Parathyroid adenoma (tissue), 2 donors: ENCODE data around the gene FBLN7.
"Not testable (repeated sequence)": the region's sequence is repeated elsewhere in the genome, so short reads cannot be mapped to it uniquely, and the experiment has no call there.

Experiments
- H2AFZ ChIP-seq: fragments of 300-600 bp; sonication (generic); one replicate; pipeline ENCODE4 v1.7.0; 2017; ENCODE audit warnings: antibody characterized with exemption, mild to moderate bottlenecking
- H3K27ac ChIP-seq: fragments of 300-600 bp; sonication (generic); one replicate; pipeline ENCODE4 v1.7.0; 2017
- H3K27me3 ChIP-seq: fragments of 300-600 bp; sonication (generic); one replicate; pipeline ENCODE4 v1.7.0; 2017; ENCODE audit warnings: low read length; ENCODE audit not compliant: control insufficient read depth, insufficient read depth
- H3K36me3 ChIP-seq: fragments of 300-600 bp; sonication (generic); one replicate; pipeline ENCODE4 v1.7.0; 2017; ENCODE audit warnings: low read length; ENCODE audit not compliant: control insufficient read depth, insufficient read depth
- H3K4me1 ChIP-seq: fragments of 300-600 bp; sonication (generic); one replicate; pipeline ENCODE4 v1.7.0; 2017; ENCODE audit warnings: control low read depth
- H3K4me2 ChIP-seq: fragments of 300-600 bp; sonication (generic); one replicate; pipeline ENCODE4 v1.7.0; 2017; ENCODE audit warnings: low read length
- H3K4me3 ChIP-seq: fragments of 300-600 bp; sonication (generic); one replicate; pipeline ENCODE4 v1.7.0; 2017; ENCODE audit warnings: low read depth, low read length
- H3K79me2 ChIP-seq: fragments of 300-600 bp; sonication (generic); one replicate; pipeline ENCODE4 v1.7.0; 2017; ENCODE audit warnings: control low read depth
- H3K9ac ChIP-seq: fragments of 300-600 bp; sonication (generic); one replicate; pipeline ENCODE4 v1.7.0; 2017; ENCODE audit warnings: mild to moderate bottlenecking
- H3K9me3 ChIP-seq: fragments of 300-600 bp; sonication (generic); one replicate; pipeline ENCODE4 v1.7.0; 2017; ENCODE audit warnings: low read length; ENCODE audit not compliant: control insufficient read depth
- CTCF ChIP-seq: fragments of 300-600 bp; sonication (generic); IDR thresholded peaks from one replicate; pipeline ENCODE4 v1.7.0; 2017; ENCODE audit warnings: antibody characterized with exemption, mild to moderate bottlenecking
- donor health status: primary hyperparathyroidism.

Gene FBLN7

DNA sequence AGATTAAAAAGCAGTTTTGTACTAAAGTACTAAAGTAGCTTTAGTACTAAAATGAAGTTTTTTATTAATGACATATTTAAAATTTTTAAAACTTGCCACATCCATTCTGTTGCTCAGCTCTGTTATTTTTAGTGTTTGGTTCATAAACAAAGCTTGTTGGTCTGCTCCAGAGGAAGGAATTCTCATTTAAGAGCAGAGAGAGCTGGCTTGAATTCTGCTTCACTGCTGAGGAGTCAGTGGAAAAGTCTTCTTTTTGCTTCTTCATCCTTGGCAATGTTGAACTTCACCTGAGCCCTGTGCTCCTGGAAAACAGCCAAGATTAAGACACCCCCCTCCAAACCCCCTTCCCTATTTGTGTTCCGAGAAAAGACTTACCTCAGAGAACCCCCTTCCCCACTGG lies 42.5 kb upstream of the FBLN7 start:
- no peaks in the 10 kb centered on the region for H3K27me3 ChIP-seq
- no peak overlapping the region for H3K27ac ChIP-seq
- no peaks in the 10 kb centered on the region for H3K9me3 ChIP-seq
- no peak overlapping the region for H3K9ac ChIP-seq
- H2AFZ ChIP-seq: no peak overlapping the region
- no peak for TF ChIP-seq CTCF
- H3K79me2 ChIP-seq: no peaks in the 10 kb centered on the region
- H3K4me2 ChIP-seq: no peak overlapping the region
- no peaks in the 10 kb centered on the region for H3K36me3 ChIP-seq
- H3K4me3 ChIP-seq: no peak overlapping the region
- H3K4me1 ChIP-seq: no peaks in the 10 kb centered on the region

- Histone ChIP-seq H3K27ac (no peak overlapping the region), H3K27me3 (no peaks in the 10 kb centered on the region), H3K9ac (no peak overlapping the region), H2AFZ (no peak overlapping the region), H3K4me2 (no peak overlapping the region), H3K79me2 (no peaks in the 10 kb centered on the region), H3K4me3 (no peak overlapping the region), H3K4me1 (no peaks in the 10 kb centered on the region), H3K9me3 (no peaks in the 10 kb centered on the region), H3K36me3 (no peaks in the 10 kb centered on the region)
- TF ChIP-seq CTCF: no peak
Observed at GRCh38 chr2:112096098-112096497, 42.1 kb upstream of the FBLN7 start.

DNA sequence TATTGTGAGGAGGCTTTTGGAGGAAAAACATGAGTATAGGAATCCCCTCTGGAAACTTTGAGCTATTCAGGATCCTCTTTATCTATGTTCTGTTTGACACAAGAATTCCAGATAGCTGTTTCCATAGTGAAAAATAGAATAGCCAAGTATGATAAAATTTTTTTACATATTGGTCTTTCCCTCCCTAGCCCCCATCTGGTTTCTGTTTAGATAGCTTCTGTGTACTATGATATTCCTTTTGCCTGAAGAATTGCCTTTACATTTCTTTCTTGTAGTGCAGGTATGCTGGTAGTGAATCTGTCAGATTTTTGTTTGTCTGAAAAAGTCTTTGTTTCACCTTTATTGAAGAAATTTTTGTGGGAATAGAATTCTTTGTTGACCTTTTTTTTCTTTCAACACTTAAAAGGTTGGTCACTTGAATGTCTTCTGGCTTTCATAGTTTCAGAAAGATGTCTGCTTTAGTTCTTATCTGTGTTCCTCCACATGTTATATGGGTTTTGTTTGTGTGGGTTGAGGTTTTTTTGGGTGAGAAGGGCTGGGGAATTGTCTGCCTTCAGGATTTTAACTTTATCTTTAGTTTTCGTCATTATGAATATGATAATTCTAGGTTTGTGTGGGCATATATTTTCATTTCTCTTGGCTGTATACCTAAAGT lies 29.9 kb upstream of the FBLN7 start:
- H3K9me3 ChIP-seq: no peaks in the 10 kb centered on the region
- no peaks in the 10 kb centered on the region for H3K4me1 ChIP-seq
- no peak overlapping the region for H3K27ac ChIP-seq
- H3K4me2 ChIP-seq: no peak overlapping the region
- H3K79me2 ChIP-seq: no peaks in the 10 kb centered on the region
- no peak for TF ChIP-seq CTCF
- peaks cover 3% of the 10 kb centered on the region for H3K36me3 ChIP-seq
- no peak overlapping the region for H2AFZ ChIP-seq
- no peak overlapping the region for H3K4me3 ChIP-seq
- H3K9ac ChIP-seq: no peak overlapping the region
- H3K27me3 ChIP-seq: no peaks in the 10 kb centered on the region

DNA sequence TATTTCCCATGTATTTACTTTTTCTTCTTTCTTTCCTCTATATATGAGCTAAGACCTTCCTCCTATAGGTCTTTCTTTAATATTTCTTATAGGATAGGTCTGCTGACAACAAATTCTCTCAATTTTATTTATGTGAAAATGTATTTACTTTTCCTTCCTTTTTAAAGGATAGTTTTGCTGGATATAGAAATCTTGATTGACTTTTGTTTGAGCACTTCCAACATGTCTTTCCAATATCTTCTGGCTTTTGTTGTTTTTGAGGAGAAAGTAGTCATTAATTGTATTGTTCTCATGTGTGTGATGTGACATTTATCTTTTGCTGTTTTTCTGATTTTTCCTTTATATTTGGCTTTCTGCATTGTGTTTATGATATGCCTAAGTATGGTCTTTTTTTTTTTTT lies 28.9 kb upstream of the FBLN7 start:
- no peak for TF ChIP-seq CTCF
- no peaks in the 10 kb centered on the region for H3K9me3 ChIP-seq
- H3K4me3 ChIP-seq: no peak overlapping the region
- no peak overlapping the region for H3K9ac ChIP-seq
- peaks cover 3% of the 10 kb centered on the region for H3K36me3 ChIP-seq
- H3K27me3 ChIP-seq: no peaks in the 10 kb centered on the region
- no peaks in the 10 kb centered on the region for H3K79me2 ChIP-seq
- H3K27ac ChIP-seq: no peak overlapping the region
- H3K4me2 ChIP-seq: no peak overlapping the region
- H3K4me1 ChIP-seq: no peaks in the 10 kb centered on the region
- no peak overlapping the region for H2AFZ ChIP-seq

GRCh38 chr2:112110966-112111365 lies 27.2 kb upstream of the FBLN7 start:
- Histone ChIP-seq H3K79me2 (no peaks in the 10 kb centered on the region), H3K36me3 (peaks cover 3% of the 10 kb centered on the region), H2AFZ (no peak overlapping the region), H3K4me2 (no peak overlapping the region), H3K9ac (no peak overlapping the region), H3K4me1 (no peaks in the 10 kb centered on the region), H3K4me3 (no peak overlapping the region), H3K9me3 (no peaks in the 10 kb centered on the region), H3K27ac (no peak overlapping the region), H3K27me3 (no peaks in the 10 kb centered on the region)
- no peak for TF ChIP-seq CTCF

- H3K9me3 ChIP-seq, H2AFZ ChIP-seq, H3K27ac ChIP-seq, H3K4me3 ChIP-seq, H3K79me2 ChIP-seq, H3K27me3 ChIP-seq, H3K9ac ChIP-seq, H3K36me3 ChIP-seq, H3K4me2 ChIP-seq, H3K4me1 ChIP-seq: not testable (repeated sequence)
Observed at GRCh38 chr2:112113354-112113753, 24.8 kb upstream of the FBLN7 start.
